ENCODE data around the gene PCK1.

Gene PCK1

GRCh38 chr20:57587278-57587988, 26.5 kb downstream of the PCK1 start:
- peaks cover 18% of the 10 kb centered on the region; the same call in 1 of the 2 replicates for H3K9me3 ChIP-seq (ENCODE audit: insufficient read depth, low read length)
- no peak for DNase-seq (ENCODE audit: low read depth, low spot score)
- H3K9ac ChIP-seq (ENCODE audit: insufficient read length, low read depth) = no peak overlapping the region
- peaks cover 6% of the 10 kb centered on the region for H3K4me1 ChIP-seq (ENCODE audit: insufficient read depth, insufficient read length)
- H3K4me3 ChIP-seq (ENCODE audit: insufficient read length, low read depth) = no peak overlapping the region
- H3K27me3 ChIP-seq (ENCODE audit: insufficient read depth, insufficient read length) = no peaks in the 10 kb centered on the region
- no peak for TF ChIP-seq ZNF274 (IDR thresholded peaks at IDR 0.05; ENCODE audit: low read depth, low read length)
- TF ChIP-seq SUZ12 (IDR thresholded peaks at IDR 0.05; ENCODE audit: extremely low read depth, insufficient read depth, insufficient read length) = no peak
- TF ChIP-seq YY1 (IDR thresholded peaks at IDR 0.05; ENCODE audit: insufficient read depth, insufficient read length) = no peak
- no peaks in the 10 kb centered on the region for H3K36me3 ChIP-seq (ENCODE audit: insufficient read depth, insufficient read length, low read length)

- H3K9me3 ChIP-seq (ENCODE audit: insufficient read depth, low read length) = peaks cover 18% of the 10 kb centered on the region; the same call in 1 of the 2 replicates
- H3K4me1 ChIP-seq (ENCODE audit: insufficient read depth, insufficient read length) = peaks cover 5% of the 10 kb centered on the region
- H3K36me3 ChIP-seq (ENCODE audit: insufficient read depth, insufficient read length, low read length) = no peaks in the 10 kb centered on the region
- no peak overlapping the region for H3K9ac ChIP-seq (ENCODE audit: insufficient read length, low read depth)
- no peak overlapping the region for H3K4me3 ChIP-seq (ENCODE audit: insufficient read length, low read depth)
- DNase-seq (ENCODE audit: low read depth, low spot score) = no peak
- TF ChIP-seq ZNF274 (IDR thresholded peaks at IDR 0.05; ENCODE audit: low read depth, low read length) = no peak
- TF ChIP-seq YY1 (IDR thresholded peaks at IDR 0.05; ENCODE audit: insufficient read depth, insufficient read length) = no peak
- TF ChIP-seq SUZ12 (IDR thresholded peaks at IDR 0.05; ENCODE audit: extremely low read depth, insufficient read depth, insufficient read length) = no peak
- H3K27me3 ChIP-seq (ENCODE audit: insufficient read depth, insufficient read length) = no peaks in the 10 kb centered on the region
These were observed 27.1 kb downstream of the PCK1 start for GRCh38 chr20:57587989-57588377.

GRCh38 chr20:57588596-57588995, 27.7 kb downstream of the PCK1 start:
- H3K9me3 ChIP-seq (ENCODE audit: insufficient read depth, low read length) = peaks cover 18% of the 10 kb centered on the region; the same call in 1 of the 2 replicates
- no peak for DNase-seq (ENCODE audit: low read depth, low spot score)
- no peak overlapping the region for H3K9ac ChIP-seq (ENCODE audit: insufficient read length, low read depth)
- H3K27me3 ChIP-seq (ENCODE audit: insufficient read depth, insufficient read length) = no peaks in the 10 kb centered on the region
- peaks cover 10% of the 10 kb centered on the region for H3K4me1 ChIP-seq (ENCODE audit: insufficient read depth, insufficient read length)
- H3K4me3 ChIP-seq (ENCODE audit: insufficient read length, low read depth) = no peak overlapping the region
- TF ChIP-seq ZNF274 (IDR thresholded peaks at IDR 0.05; ENCODE audit: low read depth, low read length) = no peak
- no peak for TF ChIP-seq YY1 (IDR thresholded peaks at IDR 0.05; ENCODE audit: insufficient read depth, insufficient read length)
- TF ChIP-seq SUZ12 (IDR thresholded peaks at IDR 0.05; ENCODE audit: extremely low read depth, insufficient read depth, insufficient read length) = no peak
- H3K36me3 ChIP-seq (ENCODE audit: insufficient read depth, insufficient read length, low read length) = no peaks in the 10 kb centered on the region

GRCh38 chr20:57589123-57589727, 28.3 kb downstream of the PCK1 start:
- Histone ChIP-seq H3K9ac (ENCODE audit: insufficient read length, low read depth) (no peak overlapping the region), H3K27me3 (ENCODE audit: insufficient read depth, insufficient read length) (no peaks in the 10 kb centered on the region), H3K36me3 (ENCODE audit: insufficient read depth, insufficient read length, low read length) (no peaks in the 10 kb centered on the region), H3K9me3 (ENCODE audit: insufficient read depth, low read length) (peaks cover 18% of the 10 kb centered on the region; the same call in 1 of the 2 replicates), H3K4me1 (ENCODE audit: insufficient read depth, insufficient read length) (peaks cover 14% of the 10 kb centered on the region), H3K4me3 (ENCODE audit: insufficient read length, low read depth) (no peak overlapping the region)
- TF ChIP-seq YY1 (IDR thresholded peaks at IDR 0.05; ENCODE audit: insufficient read depth, insufficient read length) (no peak), ZNF274 (IDR thresholded peaks at IDR 0.05; ENCODE audit: low read depth, low read length) (no peak)
- no peak for DNase-seq (ENCODE audit: low read depth, low spot score)

- Histone ChIP-seq H3K4me1 (ENCODE audit: insufficient read depth, insufficient read length) (peaks cover 14% of the 10 kb centered on the region), H3K9me3 (ENCODE audit: insufficient read depth, low read length) (peaks cover 18% of the 10 kb centered on the region; the same call in 1 of the 2 replicates), H3K27me3 (ENCODE audit: insufficient read depth, insufficient read length) (no peaks in the 10 kb centered on the region), H3K4me3 (ENCODE audit: insufficient read length, low read depth) (no peak overlapping the region), H3K36me3 (ENCODE audit: insufficient read depth, insufficient read length, low read length) (no peaks in the 10 kb centered on the region), H3K9ac (ENCODE audit: insufficient read length, low read depth) (no peak overlapping the region)
- TF ChIP-seq SUZ12 (IDR thresholded peaks at IDR 0.05; ENCODE audit: extremely low read depth, insufficient read depth, insufficient read length) (no peak), YY1 (IDR thresholded peaks at IDR 0.05; ENCODE audit: insufficient read depth, insufficient read length) (no peak), ZNF274 (IDR thresholded peaks at IDR 0.05; ENCODE audit: low read depth, low read length) (no peak)
- DNase-seq (ENCODE audit: low read depth, low spot score) = no peak
These were observed 29.0 kb downstream of the PCK1 start for GRCh38 chr20:57589728-57590484.

- Histone ChIP-seq H3K9me3 (ENCODE audit: insufficient read depth, low read length) (peaks cover 18% of the 10 kb centered on the region; the same call in 1 of the 2 replicates), H3K9ac (ENCODE audit: insufficient read length, low read depth) (no peak overlapping the region), H3K27me3 (ENCODE audit: insufficient read depth, insufficient read length) (no peaks in the 10 kb centered on the region), H3K36me3 (ENCODE audit: insufficient read depth, insufficient read length, low read length) (no peaks in the 10 kb centered on the region), H3K4me1 (ENCODE audit: insufficient read depth, insufficient read length) (peaks cover 17% of the 10 kb centered on the region), H3K4me3 (ENCODE audit: insufficient read length, low read depth) (no peak overlapping the region)
- TF ChIP-seq YY1 (IDR thresholded peaks at IDR 0.05; ENCODE audit: insufficient read depth, insufficient read length) = no peak
- no peak for TF ChIP-seq SUZ12 (IDR thresholded peaks at IDR 0.05; ENCODE audit: extremely low read depth, insufficient read depth, insufficient read length)
- no peak for TF ChIP-seq ZNF274 (IDR thresholded peaks at IDR 0.05; ENCODE audit: low read depth, low read length)
- DNase-seq (ENCODE audit: low read depth, low spot score) = no peak
These were observed 29.8 kb downstream of the PCK1 start for GRCh38 chr20:57590485-57591288.
